ENCODE measurements around the gene LHFPL4.

DNA sequence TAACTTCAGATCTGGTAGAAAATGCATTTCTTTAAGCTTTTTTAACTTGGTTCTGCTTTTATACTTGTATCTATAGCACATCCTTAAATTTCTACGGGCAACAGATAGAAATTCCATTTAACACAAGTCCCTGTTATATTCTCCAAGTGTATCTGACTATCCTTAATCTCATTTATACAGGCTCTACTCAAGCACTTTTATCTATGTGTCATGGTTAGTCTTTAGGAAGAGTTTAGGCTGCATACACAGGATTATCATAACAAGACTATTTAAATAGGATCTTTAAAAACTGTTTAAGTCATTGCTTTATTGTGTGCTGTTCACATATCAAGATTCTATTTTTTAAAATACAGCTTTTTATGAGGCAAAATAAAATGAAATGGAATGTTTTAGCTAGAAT lies 103.5 kb downstream of the LHFPL4 start:
- TF ChIP-seq ZFP3 (CRISPR knock-in tag; IDR thresholded peaks at IDR 0.05), result no peak
- TF ChIP-seq, protein P1, sequence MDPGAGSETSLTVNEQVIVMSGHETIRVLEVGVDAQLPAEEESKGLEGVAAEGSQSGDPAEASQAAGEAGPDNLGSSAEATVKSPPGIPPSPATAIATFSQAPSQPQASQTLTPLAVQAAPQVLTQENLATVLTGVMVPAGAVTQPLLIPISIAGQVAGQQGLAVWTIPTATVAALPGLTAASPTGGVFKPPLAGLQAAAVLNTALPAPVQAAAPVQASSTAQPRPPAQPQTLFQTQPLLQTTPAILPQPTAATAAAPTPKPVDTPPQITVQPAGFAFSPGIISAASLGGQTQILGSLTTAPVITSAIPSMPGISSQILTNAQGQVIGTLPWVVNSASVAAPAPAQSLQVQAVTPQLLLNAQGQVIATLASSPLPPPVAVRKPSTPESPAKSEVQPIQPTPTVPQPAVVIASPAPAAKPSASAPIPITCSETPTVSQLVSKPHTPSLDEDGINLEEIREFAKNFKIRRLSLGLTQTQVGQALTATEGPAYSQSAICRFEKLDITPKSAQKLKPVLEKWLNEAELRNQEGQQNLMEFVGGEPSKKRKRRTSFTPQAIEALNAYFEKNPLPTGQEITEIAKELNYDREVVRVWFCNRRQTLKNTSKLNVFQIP (CRISPR knock-in tag; IDR thresholded peaks at IDR 0.05; ENCODE audit: borderline replicate concordance, low read depth), result no peak
- no peak for TF ChIP-seq ZNF8 (CRISPR knock-in tag; IDR thresholded peaks at IDR 0.05)
- TF ChIP-seq TCF4 (CRISPR knock-in tag; IDR thresholded peaks at IDR 0.05; ENCODE audit: borderline replicate concordance), result no peak
- no peak for TF ChIP-seq TOX (CRISPR knock-in tag; IDR thresholded peaks at IDR 0.05; ENCODE audit: borderline replicate concordance)
- TF ChIP-seq, protein P2, sequence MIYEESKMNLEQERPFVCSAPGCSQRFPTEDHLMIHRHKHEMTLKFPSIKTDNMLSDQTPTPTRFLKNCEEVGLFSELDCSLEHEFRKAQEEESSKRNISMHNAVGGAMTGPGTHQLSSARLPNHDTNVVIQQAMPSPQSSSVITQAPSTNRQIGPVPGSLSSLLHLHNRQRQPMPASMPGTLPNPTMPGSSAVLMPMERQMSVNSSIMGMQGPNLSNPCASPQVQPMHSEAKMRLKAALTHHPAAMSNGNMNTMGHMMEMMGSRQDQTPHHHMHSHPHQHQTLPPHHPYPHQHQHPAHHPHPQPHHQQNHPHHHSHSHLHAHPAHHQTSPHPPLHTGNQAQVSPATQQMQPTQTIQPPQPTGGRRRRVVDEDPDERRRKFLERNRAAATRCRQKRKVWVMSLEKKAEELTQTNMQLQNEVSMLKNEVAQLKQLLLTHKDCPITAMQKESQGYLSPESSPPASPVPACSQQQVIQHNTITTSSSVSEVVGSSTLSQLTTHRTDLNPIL (CRISPR knock-in tag; IDR thresholded peaks at IDR 0.05; ENCODE audit: low read depth), result no peak

Data from SK-N-SH treated with all-trans-retinoic acid at 6 μM for 48 hours (cell line).